Measurements from ENCODE around the gene MTRFR.

DNA sequence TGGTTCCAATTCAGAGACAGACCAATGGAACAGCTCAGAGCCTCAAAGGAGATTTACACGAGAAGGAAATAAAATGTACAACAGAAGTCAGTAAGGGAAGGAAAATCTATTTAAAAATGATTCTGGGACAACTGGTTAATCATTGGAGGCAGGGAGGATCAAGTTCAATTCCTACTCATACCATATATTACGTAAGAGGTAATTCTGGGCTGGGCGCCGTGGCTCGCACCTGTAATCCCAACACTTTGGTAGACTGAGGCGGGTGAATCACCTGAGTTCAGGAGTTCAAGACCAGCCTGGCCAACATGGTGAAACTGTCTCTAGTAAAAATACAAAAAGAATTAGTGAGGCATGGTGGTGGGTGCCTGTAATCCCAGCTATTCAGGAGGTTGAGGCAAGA lies 45.6 kb upstream of the MTRFR start:
- no peak for TF ChIP-seq EZH2 (IDR thresholded peaks at IDR 0.05; ENCODE audit: borderline replicate concordance, low read depth, low read length, poor library complexity, severe bottlenecking)
- TF ChIP-seq, protein P1, sequence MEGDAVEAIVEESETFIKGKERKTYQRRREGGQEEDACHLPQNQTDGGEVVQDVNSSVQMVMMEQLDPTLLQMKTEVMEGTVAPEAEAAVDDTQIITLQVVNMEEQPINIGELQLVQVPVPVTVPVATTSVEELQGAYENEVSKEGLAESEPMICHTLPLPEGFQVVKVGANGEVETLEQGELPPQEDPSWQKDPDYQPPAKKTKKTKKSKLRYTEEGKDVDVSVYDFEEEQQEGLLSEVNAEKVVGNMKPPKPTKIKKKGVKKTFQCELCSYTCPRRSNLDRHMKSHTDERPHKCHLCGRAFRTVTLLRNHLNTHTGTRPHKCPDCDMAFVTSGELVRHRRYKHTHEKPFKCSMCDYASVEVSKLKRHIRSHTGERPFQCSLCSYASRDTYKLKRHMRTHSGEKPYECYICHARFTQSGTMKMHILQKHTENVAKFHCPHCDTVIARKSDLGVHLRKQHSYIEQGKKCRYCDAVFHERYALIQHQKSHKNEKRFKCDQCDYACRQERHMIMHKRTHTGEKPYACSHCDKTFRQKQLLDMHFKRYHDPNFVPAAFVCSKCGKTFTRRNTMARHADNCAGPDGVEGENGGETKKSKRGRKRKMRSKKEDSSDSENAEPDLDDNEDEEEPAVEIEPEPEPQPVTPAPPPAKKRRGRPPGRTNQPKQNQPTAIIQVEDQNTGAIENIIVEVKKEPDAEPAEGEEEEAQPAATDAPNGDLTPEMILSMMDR (conservative IDR thresholded peaks at IDR 0.05; ENCODE audit: low read depth, low read length) = no peak

Data from A673 (cell line).